Measurements from ENCODE around the gene STRA6. TPM values are rescaled to one million over a fixed set of nuclear protein-coding genes. Genes with fewer than 3 reads are reported as not detected.

STRA6 gene
- total RNA-seq, 1 experiment from 2014 or later, result 0.84 TPM

- Histone ChIP-seq H3K27ac (ENCODE audit: low read depth, low read length, poor library complexity, severe bottlenecking) (no peak overlapping the region), H3K27me3 (replicated peaks; ENCODE audit: insufficient read depth, low read depth, low read length, poor library complexity) (no peaks in the 10 kb centered on the region), H3K4me1 (ENCODE audit: insufficient read depth, low read length, poor library complexity, severe bottlenecking) (peaks cover 45% of the 10 kb centered on the region), H3K36me3 (ENCODE audit: insufficient read depth, low read length, poor library complexity, severe bottlenecking) (no peaks in the 10 kb centered on the region), H3K9me3 (ENCODE audit: low read depth, low read length, poor library complexity, severe bottlenecking) (no peaks in the 10 kb centered on the region), H3K4me3 (ENCODE audit: low read depth, low read length, poor library complexity, severe bottlenecking) (no peak overlapping the region)
- no peak for TF ChIP-seq EZH2 (IDR thresholded peaks at IDR 0.05; ENCODE audit: borderline replicate concordance, low read depth, low read length, poor library complexity, severe bottlenecking)
- no peak for TF ChIP-seq CTCF (conservative IDR thresholded peaks at IDR 0.05; ENCODE audit: low read depth, low read length)
- no peak for DNase-seq (ENCODE audit: low spot score)
- no TSS peak for BruUV-seq (replicated peaks)
- POLR2A ChIA-PET (ENCODE audit: low non-redundant PET), result no interaction called here
- intact Hi-C loops (cut with micrococcal nuclease; ENCODE audit: unreplicated experiment), result no loop called here
- CTCF ChIA-PET, result no interaction called here
These were observed 28.9 kb upstream of the STRA6 start for GRCh38 chr15:74231475-74231874.

GRCh38 chr15:74229686-74230085, 27.1 kb upstream of the STRA6 start:
- Histone ChIP-seq H3K9me3 (ENCODE audit: low read depth, low read length, poor library complexity, severe bottlenecking) (no peaks in the 10 kb centered on the region), H3K36me3 (ENCODE audit: insufficient read depth, low read length, poor library complexity, severe bottlenecking) (no peaks in the 10 kb centered on the region), H3K4me1 (ENCODE audit: insufficient read depth, low read length, poor library complexity, severe bottlenecking) (peaks cover 51% of the 10 kb centered on the region), H3K4me3 (ENCODE audit: low read depth, low read length, poor library complexity, severe bottlenecking) (no peak overlapping the region), H3K27me3 (replicated peaks; ENCODE audit: insufficient read depth, low read depth, low read length, poor library complexity) (no peaks in the 10 kb centered on the region), H3K27ac (ENCODE audit: low read depth, low read length, poor library complexity, severe bottlenecking) (no peak overlapping the region)
- no TSS peak for BruUV-seq (replicated peaks)
- intact Hi-C loops (cut with micrococcal nuclease; ENCODE audit: unreplicated experiment), result no loop called here
- CTCF ChIA-PET, result no interaction called here
- DNase-seq (ENCODE audit: low spot score), result no peak
- TF ChIP-seq CTCF (conservative IDR thresholded peaks at IDR 0.05; ENCODE audit: low read depth, low read length), result no peak
- POLR2A ChIA-PET (ENCODE audit: low non-redundant PET), result no interaction called here

GRCh38 chr15:74228723-74229081, 26.1 kb upstream of the STRA6 start:
- H3K36me3 ChIP-seq (ENCODE audit: insufficient read depth, low read length, poor library complexity, severe bottlenecking), result no peaks in the 10 kb centered on the region
- no peaks in the 10 kb centered on the region for H3K27me3 ChIP-seq (replicated peaks; ENCODE audit: insufficient read depth, low read depth, low read length, poor library complexity)
- intact Hi-C loops (cut with micrococcal nuclease; ENCODE audit: unreplicated experiment), result no loop called here
- peak; percentile 97 for DNase-seq (ENCODE audit: low spot score)
- H3K4me1 ChIP-seq (ENCODE audit: insufficient read depth, low read length, poor library complexity, severe bottlenecking), result peaks cover 51% of the 10 kb centered on the region
- H3K4me3 ChIP-seq (ENCODE audit: low read depth, low read length, poor library complexity, severe bottlenecking), result peak overlapping the region; percentile 4
- no peak for TF ChIP-seq CTCF (conservative IDR thresholded peaks at IDR 0.05; ENCODE audit: low read depth, low read length)
- no peaks in the 10 kb centered on the region for H3K9me3 ChIP-seq (ENCODE audit: low read depth, low read length, poor library complexity, severe bottlenecking)
- BruUV-seq (replicated peaks), result no TSS peak
- ChIA-PET CTCF (interaction anchor here (0.7 to 1.2 kb wide), 2 partner anchors 11 to 79 kb away, joined by 3 to 5 read pairs; no protein-coding TSS in a partner anchor), POLR2A (ENCODE audit: low non-redundant PET) (interaction anchor here (0.6 kb wide), 1 partner anchor 11 kb away, joined by 5 read pairs; no protein-coding TSS in a partner anchor)
- peak overlapping the region; percentile 44 for H3K27ac ChIP-seq (ENCODE audit: low read depth, low read length, poor library complexity, severe bottlenecking)
